Body of pancreas (tissue), 4 donors: ENCODE data around the gene UNC13C. TPM values are rescaled to one million over a fixed set of nuclear protein-coding genes. Genes with fewer than 3 reads are reported as not detected.

Experiments used
- ATAC-seq: fragments of 150-250 bp; one replicate; pipeline ENCODE4 v1.9.1; 2016
- DNase-seq, 4 donors: peaks; one replicate each; pipeline ENCODE4 v3.0.0-alpha.2; 2019
- H3K27ac ChIP-seq, 4 donors: fragments of 200-600 bp; sonication (generic); 1 replicate in 3 of 4; 2 replicates in 1 of 4; pipeline versions ENCODE4 v1.5.1 to v1.6.1; 2016 to 2019; ENCODE audit warnings: mild to moderate bottlenecking in 1 of 4, mixed read lengths in 1 of 4, moderate library complexity in 1 of 4
- H3K27me3 ChIP-seq, 2 donors: fragments of 200-600 bp; sonication (generic); one replicate each; pipeline ENCODE4 v1.6.0; 2016; ENCODE audit warnings: mild to moderate bottlenecking in 1 of 2
- H3K36me3 ChIP-seq, 2 donors: fragments of 200-600 bp; sonication (generic); replicated peaks in 1 of 2; 2 replicates each; pipeline ENCODE4 v1.5.1; 2016; ENCODE audit warnings: low read depth in 2 of 2; ENCODE audit not compliant: insufficient read depth in 1 of 2
- H3K4me1 ChIP-seq: fragments of 200-600 bp; sonication (generic); one replicate; pipeline ENCODE4 v1.6.0; 2016
- H3K4me3 ChIP-seq, 2 donors: fragments of 200-600 bp; sonication (generic); 1 replicate in 1 of 2; 2 replicates in 1 of 2; pipeline ENCODE4 v1.5.1; 2016 to 2019
- H3K9me3 ChIP-seq, 3 donors: fragments of 200-600 bp; sonication (generic); 1 replicate in 2 of 3; 2 replicates in 1 of 3; pipeline ENCODE4 v1.5.1; 2016
- CTCF ChIP-seq, 7 experiments: fragments of 450-650 bp in 4 of 7; fragments of 200-600 bp in 3 of 7; sonication (generic) in 3 of 7; IDR thresholded peaks; one replicate each; pipeline ENCODE4 v1.5.1; 2016 to 2019; ENCODE audit warnings: antibody characterized with exemption in 7 of 7
- POLR2A ChIP-seq, 3 donors: fragments of 450-650 bp; IDR thresholded peaks; one replicate each; pipeline ENCODE4 v1.6.1; 2016; ENCODE audit warnings: antibody characterized with exemption in 3 of 3, mild to moderate bottlenecking in 2 of 3
- WGBS, 2 donors: methylation state at CpG; one replicate each; pipeline ENCODE4 v1.1.5; 2017; 5-methylcytosine and 5-hydroxymethylcytosine counted together
- intact Hi-C: fragments of 100-400 bp; cut with DNase I; formaldehyde crosslinking; loops from one replicate; pipeline ENCODE4 v1.15.1; 2023
- total RNA-seq, 2 donors: library from RNA; depleted of rRNA; stranded (reverse); fragments of >200 nt; gene quantifications; one replicate each; pipeline ENCODE4 v1.1.0, GENCODE V29; 2016

Gene UNC13C
- total RNA-seq, 2 donors from 2014 or later: not detected

GRCh38 chr15:54571576-54571975 is 593.3 kb downstream of the UNC13C start:
- Histone ChIP-seq H3K9me3 (no peaks in the 10 kb centered on the region), H3K4me3 (no peak overlapping the region), H3K27ac (no peak overlapping the region), H3K27me3 (no peaks in the 10 kb centered on the region), H3K4me1 (no peaks in the 10 kb centered on the region), H3K36me3 (no peaks in the 10 kb centered on the region)
- intact Hi-C loops: no loop called here
- no peak for DNase-seq
- WGBS, 2 donors: 52 to 71% methylated on average over 1 of the region's 1 CpG
- ATAC-seq: no peak
- TF ChIP-seq POLR2A (IDR thresholded peaks at IDR 0.05) (no peak), CTCF (IDR thresholded peaks at IDR 0.05) (no peak)

- TF ChIP-seq POLR2A (IDR thresholded peaks at IDR 0.05): no peak
- no peak for TF ChIP-seq CTCF (IDR thresholded peaks at IDR 0.05)
Measured at GRCh38 chr15:54575586-54575985, 597.3 kb downstream of the UNC13C start.

GRCh38 chr15:54576298-54576935 is 598.2 kb downstream of the UNC13C start:
- WGBS, 2 donors: 54 to 60% methylated on average over 4 of the region's 4 CpGs
- DNase-seq: no peak
- intact Hi-C loops: no loop called here
- no peaks in the 10 kb centered on the region for H3K27me3 ChIP-seq
- no peak overlapping the region for H3K27ac ChIP-seq
- TF ChIP-seq POLR2A (IDR thresholded peaks at IDR 0.05) (no peak), CTCF (IDR thresholded peaks at IDR 0.05) (no peak)
- no peaks in the 10 kb centered on the region for H3K9me3 ChIP-seq
- no peaks in the 10 kb centered on the region for H3K36me3 ChIP-seq
- no peaks in the 10 kb centered on the region for H3K4me1 ChIP-seq
- ATAC-seq: no peak
- no peak overlapping the region for H3K4me3 ChIP-seq

More at GRCh38 chr15:54575586-54575985, 597.3 kb downstream of the UNC13C start:
- Histone ChIP-seq H3K4me1 (no peaks in the 10 kb centered on the region), H3K4me3 (no peak overlapping the region), H3K9me3 (no peaks in the 10 kb centered on the region), H3K36me3 (no peaks in the 10 kb centered on the region), H3K27me3 (no peaks in the 10 kb centered on the region), H3K27ac (no peak overlapping the region)
- no peak for DNase-seq
- 82 to 89% methylated on average over 1 of the region's 1 CpG for WGBS, 2 donors
- intact Hi-C loops: no loop called here
- ATAC-seq: no peak

GRCh38 chr15:54577476-54578250 is 599.4 kb downstream of the UNC13C start:
- no peak for TF ChIP-seq POLR2A (IDR thresholded peaks at IDR 0.05)
- no peak for TF ChIP-seq CTCF (IDR thresholded peaks at IDR 0.05)
- WGBS, 2 donors: 47 to 48% methylated on average over 4 of the region's 4 CpGs
- Histone ChIP-seq H3K4me3 (no peak overlapping the region), H3K9me3 (no peaks in the 10 kb centered on the region), H3K27ac (no peak overlapping the region), H3K36me3 (no peaks in the 10 kb centered on the region), H3K4me1 (no peaks in the 10 kb centered on the region), H3K27me3 (no peaks in the 10 kb centered on the region)
- intact Hi-C loops: no loop called here
- DNase-seq (no peak), ATAC-seq (no peak)
